Spleen (tissue), 11 donors: Measurements from ENCODE around the gene AKAP6. TPM values are rescaled to one million over a fixed set of nuclear protein-coding genes. Genes with fewer than 3 reads are reported as not detected.

Experiments
- DNase-seq: peaks from one replicate; pipeline ENCODE4 v3.0.0-alpha.2; 2020
- H3K27ac ChIP-seq, 8 donors: fragments of 200-600 bp; sonication (generic) in 7 of 8; 1 replicate in 4 of 8; 2 replicates in 4 of 8; pipeline versions ENCODE4 v1.5.0 to v1.8.0; 2016 to 2021; ENCODE audit warnings: inconsistent platforms in 4 of 8, mild to moderate bottlenecking in 4 of 8, moderate library complexity in 1 of 8
- H3K27me3 ChIP-seq, 7 donors: fragments of 200-600 bp; sonication (generic) in 6 of 7; replicated peaks in 1 of 7; 1 replicate in 4 of 7; 2 replicates in 3 of 7; pipeline versions ENCODE4 v1.5.0 to v1.8.0; 2016 to 2021; ENCODE audit warnings: inconsistent platforms in 3 of 7, mild to moderate bottlenecking in 1 of 7
- H3K36me3 ChIP-seq, 6 donors: fragments of 200-600 bp; sonication (generic) in 5 of 6; 1 replicate in 4 of 6; 2 replicates in 2 of 6; pipeline versions ENCODE4 v1.5.0 to v1.8.0; 2016 to 2021; ENCODE audit warnings: inconsistent platforms in 2 of 6
- H3K4me1 ChIP-seq, 6 donors: fragments of 200-600 bp; sonication (generic) in 5 of 6; 1 replicate in 3 of 6; 2 replicates in 3 of 6; pipeline versions ENCODE4 v1.5.0 to v1.8.0; 2016 to 2021; ENCODE audit warnings: inconsistent platforms in 3 of 6
- H3K4me3 ChIP-seq, 8 donors: fragments of 200-600 bp; sonication (generic) in 7 of 8; 1 replicate in 4 of 8; 2 replicates in 4 of 8; pipeline versions ENCODE4 v1.5.0 to v1.8.0; 2016 to 2021; ENCODE audit warnings: inconsistent platforms in 4 of 8, mild to moderate bottlenecking in 4 of 8, moderate library complexity in 2 of 8
- H3K9me3 ChIP-seq, 8 donors: fragments of 200-600 bp; sonication (generic) in 7 of 8; 1 replicate in 4 of 8; 2 replicates in 4 of 8; pipeline versions ENCODE4 v1.5.0 to v1.8.0; 2016 to 2021; ENCODE audit warnings: inconsistent platforms in 4 of 8
- POLR2A ChIP-seq, 3 donors: fragments of 450-650 bp; IDR thresholded peaks; one replicate each; pipeline ENCODE4 v1.5.1; 2017; ENCODE audit warnings: antibody characterized with exemption in 3 of 3, mild to moderate bottlenecking in 1 of 3
- POLR2AphosphoS5 ChIP-seq, 3 donors: sonication (generic); formaldehyde crosslinking; IDR thresholded peaks; one replicate each; pipeline ENCODE4 v1.5.1; 2017; ENCODE audit warnings: antibody characterized with exemption in 3 of 3
- WGBS, 5 donors: extraction: QIAGEN DNeasy Blood & Tissue Kit in 3 of 5; methylation state at CpG; one replicate each; pipeline versions ENCODE4 v1.1.5 to v1.1.7; 2013 to 2018; 5-methylcytosine and 5-hydroxymethylcytosine counted together
- intact Hi-C: fragments of 100-400 bp; cut with DNase I; formaldehyde crosslinking; loops from one replicate; pipeline ENCODE4 v1.15.0; 2023; ENCODE audit warnings: low total_unique reads
- polyA plus RNA-seq, 3 donors: library from polyadenylated mRNA; stranded (reverse); fragments of 200-250 nt; gene quantifications; one replicate each; pipeline ENCODE4 v1.2.1, GENCODE V29; 2013
- total RNA-seq, 7 donors: library from RNA; depleted of rRNA in 3 of 7; stranded (reverse); fragments of >200 nt in 3 of 7; fragmentation: NEBNext Ultra II Directional in 4 of 7; extraction: Animal tissue kit (Norgen Biotek cat#: 25700) in 4 of 7; gene quantifications; one replicate each; pipeline versions ENCODE4 v1.1.0 to v1.2.1, GENCODE V29; 2016 to 2021
- TF ChIP-seq, protein P1 (sequence below), 11 experiments: fragments of 200-600 bp in 7 of 11; fragments of 450-650 bp in 4 of 11; sonication (generic) in 4 of 11; IDR thresholded peaks in 8 of 11; conservative IDR thresholded peaks in 3 of 11; 1 replicate in 7 of 11; 2 replicates in 4 of 11; pipeline versions ENCODE4 v1.4.0 to v1.8.0; 2016 to 2021; ENCODE audit warnings: antibody characterized with exemption in 11 of 11, inconsistent platforms in 4 of 11, mild to moderate bottlenecking in 1 of 11
- donor health status: healthy with polysubstance abuse.
- donor health status: DM: no; HTN: no; CAD: no; lungs with moderate emphysema.
- donor health status: DM: no; HTN: no; CAD: no.
- donor health status: Bipolar disorder and iron deficiency.
- donor health status: healthy.
- donor health status: DM: no; HTN: no; CAD: no.
- donor health status: DM: yes; HTN: yes; CAD: no.

AKAP6 gene
- total and polyA plus RNA-seq, 10 donors: 0.20 to 12.1 (median 4.8) TPM

GRCh38 chr14:32447371-32447770 is 118.3 kb downstream of the AKAP6 start:
- DNase-seq: no peak
- no peak for TF ChIP-seq POLR2A (IDR thresholded peaks at IDR 0.05)
- TF ChIP-seq, protein P1, sequence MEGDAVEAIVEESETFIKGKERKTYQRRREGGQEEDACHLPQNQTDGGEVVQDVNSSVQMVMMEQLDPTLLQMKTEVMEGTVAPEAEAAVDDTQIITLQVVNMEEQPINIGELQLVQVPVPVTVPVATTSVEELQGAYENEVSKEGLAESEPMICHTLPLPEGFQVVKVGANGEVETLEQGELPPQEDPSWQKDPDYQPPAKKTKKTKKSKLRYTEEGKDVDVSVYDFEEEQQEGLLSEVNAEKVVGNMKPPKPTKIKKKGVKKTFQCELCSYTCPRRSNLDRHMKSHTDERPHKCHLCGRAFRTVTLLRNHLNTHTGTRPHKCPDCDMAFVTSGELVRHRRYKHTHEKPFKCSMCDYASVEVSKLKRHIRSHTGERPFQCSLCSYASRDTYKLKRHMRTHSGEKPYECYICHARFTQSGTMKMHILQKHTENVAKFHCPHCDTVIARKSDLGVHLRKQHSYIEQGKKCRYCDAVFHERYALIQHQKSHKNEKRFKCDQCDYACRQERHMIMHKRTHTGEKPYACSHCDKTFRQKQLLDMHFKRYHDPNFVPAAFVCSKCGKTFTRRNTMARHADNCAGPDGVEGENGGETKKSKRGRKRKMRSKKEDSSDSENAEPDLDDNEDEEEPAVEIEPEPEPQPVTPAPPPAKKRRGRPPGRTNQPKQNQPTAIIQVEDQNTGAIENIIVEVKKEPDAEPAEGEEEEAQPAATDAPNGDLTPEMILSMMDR (IDR thresholded peaks at IDR 0.05 in 8 of 11, conservative IDR thresholded peaks at IDR 0.05 in 3 of 11): no peak
- no peak for TF ChIP-seq POLR2AphosphoS5 (IDR thresholded peaks at IDR 0.05)
- no peak overlapping the region for H3K4me3 ChIP-seq
- 61 to 80% (median 66%) methylated on average over 3 of the region's 3 CpGs for WGBS, 5 donors
- no peaks in the 10 kb centered on the region for H3K27me3 ChIP-seq
- H3K9me3 ChIP-seq: no peaks in the 10 kb centered on the region
- H3K36me3 ChIP-seq: no peaks in the 10 kb centered on the region
- no peak overlapping the region for H3K27ac ChIP-seq
- intact Hi-C loops: no loop called here
- no peaks in the 10 kb centered on the region for H3K4me1 ChIP-seq

GRCh38 chr14:32449648-32450047 is 120.5 kb downstream of the AKAP6 start:
- Histone ChIP-seq H3K9me3 (no peaks in the 10 kb centered on the region), H3K27me3 (no peaks in the 10 kb centered on the region), H3K4me1 (no peaks in the 10 kb centered on the region), H3K36me3 (no peaks in the 10 kb centered on the region), H3K27ac (no peak overlapping the region), H3K4me3 (no peak overlapping the region)
- TF ChIP-seq POLR2A (IDR thresholded peaks at IDR 0.05) (no peak), POLR2AphosphoS5 (IDR thresholded peaks at IDR 0.05) (no peak)
- intact Hi-C loops: no loop called here
- 50 to 86% (median 58%) methylated on average over 1 of the region's 1 CpG for WGBS, 5 donors
- DNase-seq: no peak

DNA sequence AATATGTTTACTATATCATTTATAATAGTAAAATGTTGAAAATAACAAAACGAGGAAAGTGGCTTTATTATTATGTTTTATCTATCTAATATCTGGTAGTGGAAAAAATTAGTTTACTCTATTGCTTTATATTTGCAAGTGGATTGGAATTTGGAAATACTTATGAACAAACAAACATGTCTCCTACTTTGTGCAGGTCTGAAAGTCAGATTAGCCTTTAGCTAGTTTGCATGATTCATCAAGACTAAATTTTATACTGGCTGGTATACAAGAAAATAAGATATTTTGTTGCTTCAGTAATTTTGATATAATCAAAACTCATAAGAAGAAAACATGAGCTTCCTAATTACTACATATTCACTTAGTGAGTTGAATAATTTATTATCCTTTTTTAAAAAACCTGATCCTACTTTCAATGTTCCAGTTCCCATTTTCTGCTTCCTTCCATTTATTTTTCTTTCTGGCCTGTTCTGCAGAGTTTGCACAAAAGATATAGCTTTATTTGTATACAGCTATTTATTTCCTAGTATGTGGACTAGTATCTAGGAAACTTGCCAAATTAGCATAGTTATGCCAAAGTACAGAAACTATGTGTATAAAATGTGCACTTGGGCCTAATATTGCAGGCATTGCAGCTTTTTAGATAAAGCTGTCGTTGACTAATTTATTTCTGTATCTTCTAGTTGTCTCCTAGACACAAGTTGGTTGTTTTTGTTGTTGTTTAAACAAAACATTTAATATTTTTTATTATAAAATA is 122.0 kb downstream of the AKAP6 start:
- Histone ChIP-seq H3K4me3 (no peak overlapping the region), H3K27me3 (no peaks in the 10 kb centered on the region), H3K27ac (no peak overlapping the region), H3K36me3 (no peaks in the 10 kb centered on the region), H3K4me1 (no peaks in the 10 kb centered on the region), H3K9me3 (no peaks in the 10 kb centered on the region)
- WGBS, 5 donors: 54 to 87% (median 58%) methylated on average over 2 of the region's 2 CpGs
- intact Hi-C loops: no loop called here
- no peak for DNase-seq
- TF ChIP-seq, protein P1 (IDR thresholded peaks at IDR 0.05 in 8 of 11, conservative IDR thresholded peaks at IDR 0.05 in 3 of 11): no peak
- TF ChIP-seq POLR2AphosphoS5 (IDR thresholded peaks at IDR 0.05) (no peak), POLR2A (IDR thresholded peaks at IDR 0.05) (no peak)

- TF ChIP-seq POLR2A (IDR thresholded peaks at IDR 0.05): no peak
- no peak for TF ChIP-seq POLR2AphosphoS5 (IDR thresholded peaks at IDR 0.05)
- TF ChIP-seq, protein P1 (IDR thresholded peaks at IDR 0.05 in 8 of 11, conservative IDR thresholded peaks at IDR 0.05 in 3 of 11): no peak
- Histone ChIP-seq H3K36me3 (no peaks in the 10 kb centered on the region), H3K4me1 (no peaks in the 10 kb centered on the region), H3K9me3 (no peaks in the 10 kb centered on the region), H3K4me3 (no peak overlapping the region), H3K27me3 (no peaks in the 10 kb centered on the region), H3K27ac (no peak overlapping the region)
- WGBS, 5 donors: 71 to 89% (median 83%) methylated on average over 9 of the region's 9 CpGs
- intact Hi-C loops: no loop called here
- no peak for DNase-seq
Observed at GRCh38 chr14:32453857-32454810, 125.0 kb downstream of the AKAP6 start.
